ENCODE data around the gene IFITM10.

DNA sequence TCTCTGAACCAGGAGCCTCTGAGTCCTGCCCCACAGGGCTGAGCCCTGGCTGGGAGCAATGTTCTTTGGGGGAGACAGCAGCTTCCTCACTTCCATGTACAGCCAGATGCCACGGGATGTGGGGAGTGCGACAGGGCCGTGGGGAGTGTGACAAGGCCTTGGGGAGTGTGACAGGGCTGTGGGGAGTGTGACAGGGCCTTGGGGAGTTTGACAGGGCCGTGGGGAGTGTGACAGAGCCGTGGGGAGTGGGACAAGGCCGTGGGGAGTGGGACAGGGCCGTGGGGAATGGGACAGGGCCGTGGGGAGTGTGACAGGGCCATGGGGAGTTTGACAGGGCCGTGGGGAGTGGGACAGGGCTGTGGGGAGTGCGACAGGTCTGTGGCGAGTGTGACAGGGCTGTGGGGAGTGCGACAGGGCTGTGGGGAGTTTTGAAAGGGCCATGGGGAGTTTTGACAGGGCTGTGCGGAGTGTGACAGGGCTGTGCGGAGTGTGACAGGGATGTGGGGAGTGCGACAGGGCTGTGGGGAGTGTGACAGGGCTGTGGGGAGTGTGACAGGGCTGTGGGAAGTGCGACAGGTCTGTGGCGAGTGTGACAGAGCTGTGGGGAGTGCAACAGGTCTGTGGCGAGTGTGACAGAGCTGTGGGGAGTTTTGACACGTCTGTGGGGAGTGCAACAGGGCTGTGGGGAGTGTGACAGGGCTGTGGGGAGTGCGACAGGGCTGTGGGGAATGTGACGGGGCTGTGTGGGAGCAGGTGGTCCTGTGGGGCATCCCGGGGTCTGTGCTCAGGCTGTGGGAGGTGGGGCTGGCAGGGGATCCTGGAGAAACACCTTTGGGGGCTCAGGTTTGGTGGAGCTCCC, 60.0 kb downstream of the IFITM10 start:
- TF ChIP-seq, protein P1, sequence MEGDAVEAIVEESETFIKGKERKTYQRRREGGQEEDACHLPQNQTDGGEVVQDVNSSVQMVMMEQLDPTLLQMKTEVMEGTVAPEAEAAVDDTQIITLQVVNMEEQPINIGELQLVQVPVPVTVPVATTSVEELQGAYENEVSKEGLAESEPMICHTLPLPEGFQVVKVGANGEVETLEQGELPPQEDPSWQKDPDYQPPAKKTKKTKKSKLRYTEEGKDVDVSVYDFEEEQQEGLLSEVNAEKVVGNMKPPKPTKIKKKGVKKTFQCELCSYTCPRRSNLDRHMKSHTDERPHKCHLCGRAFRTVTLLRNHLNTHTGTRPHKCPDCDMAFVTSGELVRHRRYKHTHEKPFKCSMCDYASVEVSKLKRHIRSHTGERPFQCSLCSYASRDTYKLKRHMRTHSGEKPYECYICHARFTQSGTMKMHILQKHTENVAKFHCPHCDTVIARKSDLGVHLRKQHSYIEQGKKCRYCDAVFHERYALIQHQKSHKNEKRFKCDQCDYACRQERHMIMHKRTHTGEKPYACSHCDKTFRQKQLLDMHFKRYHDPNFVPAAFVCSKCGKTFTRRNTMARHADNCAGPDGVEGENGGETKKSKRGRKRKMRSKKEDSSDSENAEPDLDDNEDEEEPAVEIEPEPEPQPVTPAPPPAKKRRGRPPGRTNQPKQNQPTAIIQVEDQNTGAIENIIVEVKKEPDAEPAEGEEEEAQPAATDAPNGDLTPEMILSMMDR (IDR thresholded peaks at IDR 0.05) = no peak
- no peak for TF ChIP-seq POLR2A (IDR thresholded peaks at IDR 0.05)

Measured in heart left ventricle (tissue), 13 donors.